ENCODE results near the gene SOSTDC1. TPM values are rescaled to one million over a fixed set of nuclear protein-coding genes. Genes with fewer than 3 reads are reported as not detected.
"Not testable (repeated sequence)": the region's sequence is repeated elsewhere in the genome, so short reads cannot be mapped to it uniquely, and the experiment has no call there.

Gene SOSTDC1
- polyA plus RNA-seq, 2 donors = 1.1 to 2.1 TPM

- not testable (repeated sequence) for H3K9me3 ChIP-seq (ENCODE audit: control insufficient read depth in 2 of 2, insufficient read depth in 1 of 2, low read depth in 1 of 2, low read length in 1 of 2); H3K4me1 ChIP-seq (ENCODE audit: control insufficient read depth in 2 of 2, insufficient read depth in 2 of 2, low read length in 1 of 2); H3K27ac ChIP-seq (ENCODE audit: low read depth in 2 of 2, low read length in 1 of 2); H3K36me3 ChIP-seq (ENCODE audit: control insufficient read depth in 2 of 2, insufficient read depth in 2 of 2, low read length in 1 of 2); H3K4me3 ChIP-seq (ENCODE audit: low read depth in 1 of 2, low read length in 2 of 2); H3K27me3 ChIP-seq (ENCODE audit: control insufficient read depth in 1 of 2, insufficient read depth in 2 of 2, low read length in 2 of 2)
- WGBS, 2 donors = 84 to 95% methylated on average over 2 of the region's 2 CpGs
These were observed 21.7 kb downstream of the SOSTDC1 start for GRCh38 chr7:16443871-16444270.

DNA sequence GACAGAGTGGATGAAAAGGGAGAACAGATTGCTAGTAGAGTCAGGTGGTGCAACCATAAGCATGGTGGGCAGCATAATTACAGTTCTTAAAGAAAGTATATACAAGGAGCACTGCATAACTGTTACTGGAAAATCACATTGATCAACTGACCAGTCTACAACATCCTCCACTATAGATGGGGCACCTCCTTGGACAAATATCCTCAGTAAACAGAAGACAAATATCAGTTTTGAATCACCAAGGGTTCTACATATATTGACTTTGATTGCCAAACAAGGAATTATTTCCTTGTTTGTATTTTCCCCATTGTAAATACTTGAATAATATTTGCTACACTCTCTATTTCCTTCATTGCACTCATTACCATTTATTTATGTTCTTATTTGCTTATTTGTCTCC lies 26.6 kb downstream of the SOSTDC1 start:
- Histone ChIP-seq H3K27ac (ENCODE audit: low read depth in 2 of 2, low read length in 1 of 2) (no peak overlapping the region), H3K36me3 (ENCODE audit: control insufficient read depth in 2 of 2, insufficient read depth in 2 of 2, low read length in 1 of 2) (no peaks in the 10 kb centered on the region), H3K27me3 (ENCODE audit: control insufficient read depth in 1 of 2, insufficient read depth in 2 of 2, low read length in 2 of 2) (no peaks in the 10 kb centered on the region), H3K9me3 (ENCODE audit: control insufficient read depth in 2 of 2, insufficient read depth in 1 of 2, low read depth in 1 of 2, low read length in 1 of 2) (no peaks in the 10 kb centered on the region), H3K4me3 (ENCODE audit: low read depth in 1 of 2, low read length in 2 of 2) (no peak overlapping the region), H3K4me1 (ENCODE audit: control insufficient read depth in 2 of 2, insufficient read depth in 2 of 2, low read length in 1 of 2) (no peaks in the 10 kb centered on the region)

DNA sequence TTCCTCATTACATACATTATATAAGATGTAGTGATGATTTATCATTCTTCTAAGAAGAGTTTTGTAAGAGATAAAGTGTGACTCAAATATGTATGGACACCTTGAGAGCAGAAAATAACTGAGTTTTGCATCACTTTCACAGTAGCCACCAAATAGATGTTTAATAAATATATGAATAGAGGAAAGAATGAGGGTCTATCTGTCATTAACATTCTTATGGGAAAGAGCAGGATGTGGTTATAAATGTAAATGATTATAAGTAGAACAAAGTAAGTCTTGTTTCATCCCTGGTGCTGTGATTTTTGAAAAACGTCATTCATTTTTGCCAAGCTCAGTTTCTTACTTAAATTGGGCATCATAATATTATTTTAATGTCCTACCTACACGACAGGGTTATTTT lies 29.2 kb downstream of the SOSTDC1 start:
- no peak overlapping the region for H3K4me3 ChIP-seq (ENCODE audit: low read depth in 1 of 2, low read length in 2 of 2)
- WGBS, 2 donors = 67 to 81% methylated on average over 2 of the region's 2 CpGs
- H3K36me3 ChIP-seq (ENCODE audit: control insufficient read depth in 2 of 2, insufficient read depth in 2 of 2, low read length in 1 of 2) = no peaks in the 10 kb centered on the region
- H3K9me3 ChIP-seq (ENCODE audit: control insufficient read depth in 2 of 2, insufficient read depth in 1 of 2, low read depth in 1 of 2, low read length in 1 of 2) = no peaks in the 10 kb centered on the region
- no peaks in the 10 kb centered on the region for H3K4me1 ChIP-seq (ENCODE audit: control insufficient read depth in 2 of 2, insufficient read depth in 2 of 2, low read length in 1 of 2)
- H3K27ac ChIP-seq (ENCODE audit: low read depth in 2 of 2, low read length in 1 of 2) = no peak overlapping the region
- H3K27me3 ChIP-seq (ENCODE audit: control insufficient read depth in 1 of 2, insufficient read depth in 2 of 2, low read length in 2 of 2) = no peaks in the 10 kb centered on the region

GRCh38 chr7:16433568-16434122 lies 31.9 kb downstream of the SOSTDC1 start:
- H3K36me3 ChIP-seq (ENCODE audit: control insufficient read depth in 2 of 2, insufficient read depth in 2 of 2, low read length in 1 of 2) = no peaks in the 10 kb centered on the region
- H3K4me3 ChIP-seq (ENCODE audit: low read depth in 1 of 2, low read length in 2 of 2) = no peak overlapping the region
- H3K9me3 ChIP-seq (ENCODE audit: control insufficient read depth in 2 of 2, insufficient read depth in 1 of 2, low read depth in 1 of 2, low read length in 1 of 2) = no peaks in the 10 kb centered on the region
- no peak overlapping the region for H3K27ac ChIP-seq (ENCODE audit: low read depth in 2 of 2, low read length in 1 of 2)
- WGBS, 2 donors = 81 to 88% methylated on average over 2 of the region's 2 CpGs
- H3K27me3 ChIP-seq (ENCODE audit: control insufficient read depth in 1 of 2, insufficient read depth in 2 of 2, low read length in 2 of 2) = no peaks in the 10 kb centered on the region
- H3K4me1 ChIP-seq (ENCODE audit: control insufficient read depth in 2 of 2, insufficient read depth in 2 of 2, low read length in 1 of 2) = no peaks in the 10 kb centered on the region

DNA sequence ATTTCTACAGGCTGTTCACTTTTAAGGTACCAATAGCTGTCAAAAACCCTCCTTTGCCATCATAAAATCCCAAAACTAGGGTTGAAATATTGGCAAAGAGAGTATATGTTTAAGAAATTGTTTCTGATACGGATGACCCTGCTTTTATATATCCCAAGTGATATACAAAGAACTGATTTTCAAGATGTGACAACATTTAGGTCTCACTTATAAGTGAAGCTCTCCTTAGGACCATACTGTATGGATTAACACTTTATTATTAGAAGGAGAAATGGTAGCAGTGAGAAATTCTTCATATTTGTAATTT lies 33.2 kb downstream of the SOSTDC1 start:
- no peak overlapping the region for H3K4me3 ChIP-seq (ENCODE audit: low read depth in 1 of 2, low read length in 2 of 2)
- H3K27me3 ChIP-seq (ENCODE audit: control insufficient read depth in 1 of 2, insufficient read depth in 2 of 2, low read length in 2 of 2) = no peaks in the 10 kb centered on the region
- H3K9me3 ChIP-seq (ENCODE audit: control insufficient read depth in 2 of 2, insufficient read depth in 1 of 2, low read depth in 1 of 2, low read length in 1 of 2) = no peaks in the 10 kb centered on the region
- WGBS, 2 donors = 92 to 95% methylated on average over 1 of the region's 1 CpG
- no peaks in the 10 kb centered on the region for H3K4me1 ChIP-seq (ENCODE audit: control insufficient read depth in 2 of 2, insufficient read depth in 2 of 2, low read length in 1 of 2)
- H3K36me3 ChIP-seq (ENCODE audit: control insufficient read depth in 2 of 2, insufficient read depth in 2 of 2, low read length in 1 of 2) = no peaks in the 10 kb centered on the region
- no peak overlapping the region for H3K27ac ChIP-seq (ENCODE audit: low read depth in 2 of 2, low read length in 1 of 2)

DNA sequence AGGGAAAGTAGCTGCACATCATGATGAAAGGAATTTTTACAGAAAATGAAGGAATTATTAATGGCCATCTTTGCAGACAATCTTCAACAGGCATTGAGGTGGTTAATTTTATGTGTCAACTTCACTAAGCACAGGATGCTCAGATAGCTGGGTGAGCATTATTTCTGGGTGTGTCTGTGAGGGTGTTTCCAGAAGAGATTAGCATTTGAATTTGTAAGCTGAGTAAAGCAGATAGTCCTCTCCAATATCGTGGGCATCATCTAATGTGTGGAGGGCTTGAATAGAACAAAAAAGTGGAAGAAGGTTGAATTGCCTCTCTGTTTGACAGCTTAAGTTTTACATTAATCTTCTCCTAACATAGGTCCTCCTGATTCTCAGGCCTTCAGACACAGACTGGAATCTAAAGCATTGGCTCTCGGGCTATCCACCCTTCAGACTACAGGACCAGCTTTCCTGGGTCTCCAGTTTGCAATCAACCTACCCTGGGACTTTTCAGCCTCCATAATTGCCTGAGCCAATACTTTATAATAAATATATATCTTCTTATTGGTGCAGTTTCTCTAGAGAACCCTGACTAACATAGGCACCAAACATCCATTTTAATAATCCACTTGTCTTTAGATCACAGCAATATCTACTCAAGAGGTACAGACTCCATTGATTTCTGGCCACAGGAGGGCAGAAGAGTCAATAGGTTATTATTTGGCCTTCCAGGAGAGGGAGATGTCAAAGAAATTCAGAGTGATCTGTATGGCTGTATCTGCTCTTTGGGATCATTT lies 33.7 kb downstream of the SOSTDC1 start:
- Histone ChIP-seq H3K27me3 (ENCODE audit: control insufficient read depth in 1 of 2, insufficient read depth in 2 of 2, low read length in 2 of 2) (no peaks in the 10 kb centered on the region), H3K9me3 (ENCODE audit: control insufficient read depth in 2 of 2, insufficient read depth in 1 of 2, low read depth in 1 of 2, low read length in 1 of 2) (no peaks in the 10 kb centered on the region), H3K4me3 (ENCODE audit: low read depth in 1 of 2, low read length in 2 of 2) (no peak overlapping the region), H3K36me3 (ENCODE audit: control insufficient read depth in 2 of 2, insufficient read depth in 2 of 2, low read length in 1 of 2) (no peaks in the 10 kb centered on the region), H3K4me1 (ENCODE audit: control insufficient read depth in 2 of 2, insufficient read depth in 2 of 2, low read length in 1 of 2) (no peaks in the 10 kb centered on the region), H3K27ac (ENCODE audit: low read depth in 2 of 2, low read length in 1 of 2) (no peak overlapping the region)
- WGBS, 2 donors = 85 to 91% methylated on average over 2 of the region's 2 CpGs

- no peaks in the 10 kb centered on the region for H3K36me3 ChIP-seq (ENCODE audit: control insufficient read depth in 2 of 2, insufficient read depth in 2 of 2, low read length in 1 of 2)
- H3K4me3 ChIP-seq (ENCODE audit: low read depth in 1 of 2, low read length in 2 of 2) = no peak overlapping the region
- H3K9me3 ChIP-seq (ENCODE audit: control insufficient read depth in 2 of 2, insufficient read depth in 1 of 2, low read depth in 1 of 2, low read length in 1 of 2) = no peaks in the 10 kb centered on the region
- no peak overlapping the region for H3K27ac ChIP-seq (ENCODE audit: low read depth in 2 of 2, low read length in 1 of 2)
- 74 to 77% methylated on average over 3 of the region's 3 CpGs for WGBS, 2 donors
- no peaks in the 10 kb centered on the region for H3K4me1 ChIP-seq (ENCODE audit: control insufficient read depth in 2 of 2, insufficient read depth in 2 of 2, low read length in 1 of 2)
- H3K27me3 ChIP-seq (ENCODE audit: control insufficient read depth in 1 of 2, insufficient read depth in 2 of 2, low read length in 2 of 2) = no peaks in the 10 kb centered on the region
These were observed 35.4 kb downstream of the SOSTDC1 start for GRCh38 chr7:16430133-16430532.

DNA sequence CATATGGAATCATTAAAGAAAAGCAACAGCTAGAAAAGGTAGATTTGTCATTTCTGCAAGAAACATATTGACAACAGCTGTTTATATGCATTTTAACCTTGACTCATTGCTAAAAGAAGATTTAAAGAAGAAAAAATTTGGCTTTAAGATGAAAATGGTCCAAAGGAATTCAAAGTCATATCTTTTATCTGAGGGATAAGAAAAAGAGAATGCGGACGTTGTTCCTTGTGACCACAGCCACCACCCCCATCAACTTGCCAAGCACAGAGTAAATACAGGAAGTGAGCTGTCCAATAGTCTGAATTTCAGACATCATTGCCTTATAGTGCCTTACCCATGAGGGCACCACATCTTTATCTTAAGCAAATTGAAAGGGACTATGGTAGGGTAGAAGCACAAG lies 36.9 kb downstream of the SOSTDC1 start:
- Histone ChIP-seq H3K9me3 (ENCODE audit: control insufficient read depth in 2 of 2, insufficient read depth in 1 of 2, low read depth in 1 of 2, low read length in 1 of 2) (no peaks in the 10 kb centered on the region), H3K27me3 (ENCODE audit: control insufficient read depth in 1 of 2, insufficient read depth in 2 of 2, low read length in 2 of 2) (no peaks in the 10 kb centered on the region), H3K4me1 (ENCODE audit: control insufficient read depth in 2 of 2, insufficient read depth in 2 of 2, low read length in 1 of 2) (no peaks in the 10 kb centered on the region), H3K4me3 (ENCODE audit: low read depth in 1 of 2, low read length in 2 of 2) (no peak overlapping the region), H3K36me3 (ENCODE audit: control insufficient read depth in 2 of 2, insufficient read depth in 2 of 2, low read length in 1 of 2) (no peaks in the 10 kb centered on the region), H3K27ac (ENCODE audit: low read depth in 2 of 2, low read length in 1 of 2) (no peak overlapping the region)
- 69 to 72% methylated on average over 2 of the region's 2 CpGs for WGBS, 2 donors

DNA sequence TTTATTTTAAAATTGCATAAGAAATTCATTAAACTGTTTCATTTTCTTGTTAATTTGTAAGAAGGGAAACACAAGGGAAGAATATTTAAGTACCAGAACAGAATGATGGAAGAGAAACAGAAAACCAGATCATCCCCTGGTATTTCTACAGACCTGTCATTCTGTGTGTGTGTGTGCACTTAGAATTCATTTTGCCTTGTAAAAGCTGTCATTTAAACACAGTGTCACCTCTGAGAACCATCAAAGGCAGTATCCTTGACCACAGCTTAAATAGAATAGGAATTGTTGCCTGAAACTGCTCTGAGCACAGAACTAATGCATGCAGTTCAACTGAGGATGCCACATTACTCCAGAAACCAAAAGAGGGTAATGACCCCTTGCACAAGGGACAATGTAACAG lies 37.4 kb downstream of the SOSTDC1 start:
- no peak overlapping the region for H3K4me3 ChIP-seq (ENCODE audit: low read depth in 1 of 2, low read length in 2 of 2)
- no peaks in the 10 kb centered on the region for H3K36me3 ChIP-seq (ENCODE audit: control insufficient read depth in 2 of 2, insufficient read depth in 2 of 2, low read length in 1 of 2)
- H3K27ac ChIP-seq (ENCODE audit: low read depth in 2 of 2, low read length in 1 of 2) = no peak overlapping the region
- no peaks in the 10 kb centered on the region for H3K27me3 ChIP-seq (ENCODE audit: control insufficient read depth in 1 of 2, insufficient read depth in 2 of 2, low read length in 2 of 2)
- H3K4me1 ChIP-seq (ENCODE audit: control insufficient read depth in 2 of 2, insufficient read depth in 2 of 2, low read length in 1 of 2) = no peaks in the 10 kb centered on the region
- no peaks in the 10 kb centered on the region for H3K9me3 ChIP-seq (ENCODE audit: control insufficient read depth in 2 of 2, insufficient read depth in 1 of 2, low read depth in 1 of 2, low read length in 1 of 2)

- Histone ChIP-seq H3K4me3 (ENCODE audit: low read depth in 1 of 2, low read length in 2 of 2) (no peak overlapping the region), H3K4me1 (ENCODE audit: control insufficient read depth in 2 of 2, insufficient read depth in 2 of 2, low read length in 1 of 2) (no peaks in the 10 kb centered on the region), H3K9me3 (ENCODE audit: control insufficient read depth in 2 of 2, insufficient read depth in 1 of 2, low read depth in 1 of 2, low read length in 1 of 2) (no peaks in the 10 kb centered on the region), H3K36me3 (ENCODE audit: control insufficient read depth in 2 of 2, insufficient read depth in 2 of 2, low read length in 1 of 2) (no peaks in the 10 kb centered on the region), H3K27ac (ENCODE audit: low read depth in 2 of 2, low read length in 1 of 2) (no peak overlapping the region), H3K27me3 (ENCODE audit: control insufficient read depth in 1 of 2, insufficient read depth in 2 of 2, low read length in 2 of 2) (no peaks in the 10 kb centered on the region)
- 42 to 78% methylated on average over 1 of the region's 1 CpG for WGBS, 2 donors
These were observed 41.8 kb downstream of the SOSTDC1 start for GRCh38 chr7:16423761-16424160.

All from esophagus (tissue), 2 donors.